ENCODE data around the gene VILL. TPM values are rescaled to one million over a fixed set of nuclear protein-coding genes. Genes with fewer than 3 reads are reported as not detected.

Gene VILL
- total and polyA plus RNA-seq, 2 of the 8 experiments (the other 6 are each of a cell fraction or from before 2014, with no cell fraction given): 4.1 to 4.2 TPM

- no peak overlapping the region for H2BK12ac ChIP-seq (ENCODE audit: low read depth, low read length)
- H3K9ac ChIP-seq (replicated peaks in 1 of 4; ENCODE audit: extremely low read depth in 1 of 4, low read depth in 3 of 4, low read length in 3 of 4): no peak overlapping the region; a peak in 1 of 7 replicates
- ChIA-PET CTCF (ENCODE audit: partially characterized antibody) (interaction anchor here (0.9 to 8.3 kb wide), 8 partner anchors 8 to 151 kb away, joined by 3 to 134 read pairs (median 6); partner anchors contain the start of gene VILL), POLR2A (ENCODE audit: partially characterized antibody) (no interaction called here)
- no peaks in the 10 kb centered on the region for H3K79me1 ChIP-seq (ENCODE audit: low read depth, low read length)
- FAIRE-seq: no peak
- H3K56ac ChIP-seq (replicated peaks; ENCODE audit: insufficient read length, low read depth, low read length): no peak overlapping the region
- H3K14ac ChIP-seq (ENCODE audit: insufficient read length): no peak overlapping the region
- no peaks in the 10 kb centered on the region for H3K9me3 ChIP-seq (ENCODE audit: insufficient read depth in 2 of 2, low read depth in 1 of 2, low read length in 1 of 2)
- H3K4me2 ChIP-seq (ENCODE audit: insufficient read depth in 1 of 2, low read depth in 2 of 2, low read length in 2 of 2): no peak overlapping the region
- H3K79me2 ChIP-seq (ENCODE audit: control insufficient read depth in 1 of 2, insufficient read depth in 2 of 2, low read length in 2 of 2): no peaks in the 10 kb centered on the region
- H4K8ac ChIP-seq (ENCODE audit: extremely low read depth, insufficient read depth, low read length): no peak overlapping the region
- no peak overlapping the region for H2AFZ ChIP-seq (ENCODE audit: low read length)
- peaks cover 0 to 2% of the 10 kb centered on the region in 2 experiments for H4K20me1 ChIP-seq (replicated peaks in 1 of 2; ENCODE audit: control insufficient read depth in 1 of 2, insufficient read depth in 2 of 2, low read length in 2 of 2)
- H3K23ac ChIP-seq (ENCODE audit: insufficient read length): no peak overlapping the region
- H3K23me2 ChIP-seq (ENCODE audit: low read depth, low read length): no peaks in the 10 kb centered on the region
- H3K27me3 ChIP-seq (replicated peaks in 1 of 4; ENCODE audit: control insufficient read depth in 3 of 4, extremely low read depth in 1 of 4, insufficient read depth in 3 of 4, low read length in 3 of 4): no peaks in the 10 kb centered on the region
- WGBS, 2 experiments (ENCODE audit: extremely low coverage in 1 of 2, insufficient coverage in 1 of 2, insufficient read length in 1 of 2, insufficient replicate concordance in 2 of 2, low coverage in 1 of 2, low lambda C conversion rate in 2 of 2, missing lambda C conversion rate in 1 of 2): 90% methylated on average over 7 of the region's 7 CpGs; no CpG with 5 or more reads in 1 of the 2 experiments
- H2BK5ac ChIP-seq (ENCODE audit: low read depth, low read length): no peak overlapping the region
- no peak overlapping the region for H3K27ac ChIP-seq (ENCODE audit: low read depth, low read length)
- H2AK5ac ChIP-seq (ENCODE audit: low read depth, low read length): no peak overlapping the region
- H4K5ac ChIP-seq (ENCODE audit: insufficient read length, low read depth, low read length): no peak overlapping the region
- no peak overlapping the region; the same call in 1 of the 2 replicates for H2BK15ac ChIP-seq (ENCODE audit: low read length)
- H3K4me1 ChIP-seq (replicated peaks in 1 of 4; ENCODE audit: control insufficient read depth in 3 of 4, insufficient read depth in 4 of 4, low read length in 3 of 4): peaks cover 0 to 3% (median 0%) of the 10 kb centered on the region in 4 experiments; a peak in 1 of 7 replicates
- H3K36me3 ChIP-seq (ENCODE audit: control insufficient read depth in 2 of 4, insufficient read depth in 4 of 4, low read length in 3 of 4): no peaks in the 10 kb centered on the region; a peak in 1 of 8 replicates
- H3K4ac ChIP-seq (replicated peaks; ENCODE audit: insufficient read length, low read depth, low read length): no peak overlapping the region
- H3K18ac ChIP-seq (ENCODE audit: extremely low read depth, low read length): no peak overlapping the region
- no peak overlapping the region for H4K91ac ChIP-seq (replicated peaks; ENCODE audit: insufficient read length, low read length)
- H2BK20ac ChIP-seq (ENCODE audit: low read length): no peak overlapping the region
- DNase-seq (ENCODE audit: low read depth in 1 of 2, low spot score in 2 of 2): no peak
- no peak overlapping the region for H2BK120ac ChIP-seq (replicated peaks; ENCODE audit: low read depth, low read length)
- no peak overlapping the region for H3K4me3 ChIP-seq (ENCODE audit: extremely low read depth in 1 of 4, insufficient read depth in 2 of 4, low read depth in 3 of 4, low read length in 4 of 4)
- TF ChIP-seq GTF2F1 (IDR thresholded peaks at IDR 0.05; ENCODE audit: borderline replicate concordance, low read depth, low read length) (no peak), EGR1 (IDR thresholded peaks at IDR 0.05; ENCODE audit: borderline replicate concordance, low read depth, low read length) (no peak), MAX (IDR thresholded peaks at IDR 0.05) (no peak), RBBP5 (IDR thresholded peaks at IDR 0.05; ENCODE audit: borderline replicate concordance, low read depth, low read length) (no peak), POU5F1 (IDR thresholded peaks at IDR 0.05; ENCODE audit: low read depth, low read length) (no peak), CHD2 (IDR thresholded peaks at IDR 0.05; ENCODE audit: low read length) (no peak), CHD1 (IDR thresholded peaks at IDR 0.05; ENCODE audit: low read depth, low read length) (no peak), TAF7 (optimal IDR thresholded peaks at IDR 0.05; ENCODE audit: borderline replicate concordance, low read depth, low read length) (no peak), ASH2L (IDR thresholded peaks at IDR 0.05; ENCODE audit: low read length) (no peak), JUND (IDR thresholded peaks at IDR 0.05; ENCODE audit: low read length) (no peak), HDAC6 (IDR thresholded peaks at IDR 0.05; ENCODE audit: low read depth, low read length) (no peak), RXRA (IDR thresholded peaks at IDR 0.05; ENCODE audit: insufficient read depth, low read depth, low read length) (no peak), EP300 (IDR thresholded peaks at IDR 0.05; ENCODE audit: borderline replicate concordance in 1 of 2, low read depth in 2 of 2, low read length in 2 of 2) (no peak), SIRT6 (IDR thresholded peaks at IDR 0.05; ENCODE audit: low read length) (no peak)
Measured at GRCh38 chr3:37969596-37970100, 20.9 kb upstream of the VILL start.
